Measurements from ENCODE around the gene IGSF11. TPM values are rescaled to one million over a fixed set of nuclear protein-coding genes. Genes with fewer than 3 reads are reported as not detected.

The IGSF11 gene
- total RNA-seq, 1 experiment from 2014 or later = not detected

DNA sequence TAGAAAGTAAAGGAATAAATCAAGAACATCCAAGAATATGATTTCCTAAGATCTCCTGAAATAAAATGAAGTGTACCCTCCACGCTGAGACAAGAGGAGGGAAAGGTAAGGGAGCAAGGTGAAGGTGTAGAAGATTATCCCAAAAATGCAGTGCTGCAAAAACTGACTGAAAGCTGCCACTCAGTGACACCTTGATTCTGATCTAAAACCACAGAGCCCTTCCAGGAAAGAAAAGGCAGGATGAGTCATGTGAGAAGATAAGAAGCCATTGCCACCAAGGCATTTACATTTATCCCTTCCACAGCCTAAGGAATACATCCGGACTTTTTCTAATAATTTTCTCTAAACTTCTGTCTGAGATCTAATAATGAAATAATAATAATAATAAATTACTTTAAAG, 49.9 kb downstream of the IGSF11 start:
- no peaks in the 10 kb centered on the region for H4K20me1 ChIP-seq (ENCODE audit: insufficient read depth)
- H2AFZ ChIP-seq = no peak overlapping the region
- DNase-seq = no peak
- intact Hi-C loops (cut with micrococcal nuclease; ENCODE audit: unreplicated experiment) = no loop called here
- no peak overlapping the region for H3K27ac ChIP-seq
- no peaks in the 10 kb centered on the region for H3K4me1 ChIP-seq (replicated peaks; ENCODE audit: insufficient read depth)
- no peaks in the 10 kb centered on the region for H3K27me3 ChIP-seq (ENCODE audit: insufficient read depth, low read depth)
- TF ChIP-seq EZH2 (IDR thresholded peaks at IDR 0.05; ENCODE audit: low read depth) = no peak
- TF ChIP-seq, protein P1, sequence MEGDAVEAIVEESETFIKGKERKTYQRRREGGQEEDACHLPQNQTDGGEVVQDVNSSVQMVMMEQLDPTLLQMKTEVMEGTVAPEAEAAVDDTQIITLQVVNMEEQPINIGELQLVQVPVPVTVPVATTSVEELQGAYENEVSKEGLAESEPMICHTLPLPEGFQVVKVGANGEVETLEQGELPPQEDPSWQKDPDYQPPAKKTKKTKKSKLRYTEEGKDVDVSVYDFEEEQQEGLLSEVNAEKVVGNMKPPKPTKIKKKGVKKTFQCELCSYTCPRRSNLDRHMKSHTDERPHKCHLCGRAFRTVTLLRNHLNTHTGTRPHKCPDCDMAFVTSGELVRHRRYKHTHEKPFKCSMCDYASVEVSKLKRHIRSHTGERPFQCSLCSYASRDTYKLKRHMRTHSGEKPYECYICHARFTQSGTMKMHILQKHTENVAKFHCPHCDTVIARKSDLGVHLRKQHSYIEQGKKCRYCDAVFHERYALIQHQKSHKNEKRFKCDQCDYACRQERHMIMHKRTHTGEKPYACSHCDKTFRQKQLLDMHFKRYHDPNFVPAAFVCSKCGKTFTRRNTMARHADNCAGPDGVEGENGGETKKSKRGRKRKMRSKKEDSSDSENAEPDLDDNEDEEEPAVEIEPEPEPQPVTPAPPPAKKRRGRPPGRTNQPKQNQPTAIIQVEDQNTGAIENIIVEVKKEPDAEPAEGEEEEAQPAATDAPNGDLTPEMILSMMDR (conservative IDR thresholded peaks at IDR 0.05) = no peak
- ChIA-PET CTCF (no interaction called here), POLR2A (ENCODE audit: unreplicated experiment) (no interaction called here)
- no peaks in the 10 kb centered on the region for H3K36me3 ChIP-seq (ENCODE audit: low read depth)
- no peaks in the 10 kb centered on the region for H3K79me2 ChIP-seq (ENCODE audit: low read depth)
- H3F3A ChIP-seq (ENCODE audit: insufficient read depth, low read depth) = no peaks in the 10 kb centered on the region
- H3K4me3 ChIP-seq = no peak overlapping the region
- no peaks in the 10 kb centered on the region; the same call in 1 of the 2 replicates for H3K9me2 ChIP-seq (ENCODE audit: insufficient read depth)
- H3K9me3 ChIP-seq (ENCODE audit: insufficient read depth, low read depth) = no peaks in the 10 kb centered on the region
- no peak overlapping the region for H3K4me2 ChIP-seq
- BruUV-seq (replicated peaks) = no TSS peak

GRCh38 chr3:118981494-118982134, 53.0 kb downstream of the IGSF11 start:
- no peak for TF ChIP-seq EZH2 (IDR thresholded peaks at IDR 0.05; ENCODE audit: low read depth)
- TF ChIP-seq, protein P1 (conservative IDR thresholded peaks at IDR 0.05) = no peak
- POLR2A ChIA-PET (ENCODE audit: unreplicated experiment) = no interaction called here
- Histone ChIP-seq H4K20me1 (ENCODE audit: insufficient read depth) (no peaks in the 10 kb centered on the region), H3K36me3 (ENCODE audit: low read depth) (no peaks in the 10 kb centered on the region), H3K9me2 (ENCODE audit: insufficient read depth) (no peaks in the 10 kb centered on the region; the same call in 1 of the 2 replicates), H3F3A (ENCODE audit: insufficient read depth, low read depth) (no peaks in the 10 kb centered on the region), H3K9me3 (ENCODE audit: insufficient read depth, low read depth) (no peaks in the 10 kb centered on the region), H3K4me3 (no peak overlapping the region), H3K79me2 (ENCODE audit: low read depth) (no peaks in the 10 kb centered on the region), H3K27ac (no peak overlapping the region), H3K27me3 (ENCODE audit: insufficient read depth, low read depth) (no peaks in the 10 kb centered on the region), H3K4me2 (no peak overlapping the region), H3K4me1 (replicated peaks; ENCODE audit: insufficient read depth) (no peaks in the 10 kb centered on the region), H2AFZ (no peak overlapping the region)
- DNase-seq = no peak
- CTCF ChIA-PET = no interaction called here
- intact Hi-C loops (cut with micrococcal nuclease; ENCODE audit: unreplicated experiment) = no loop called here
- no TSS peak for BruUV-seq (replicated peaks)

- CTCF ChIA-PET = no interaction called here
- BruUV-seq (replicated peaks) = no TSS peak
Observed at GRCh38 chr3:118980832-118981231, 53.8 kb downstream of the IGSF11 start.

More at GRCh38 chr3:118980832-118981231, 53.8 kb downstream of the IGSF11 start:
- Histone ChIP-seq H3K27me3 (ENCODE audit: insufficient read depth, low read depth) (no peaks in the 10 kb centered on the region), H3K36me3 (ENCODE audit: low read depth) (no peaks in the 10 kb centered on the region), H3K4me1 (replicated peaks; ENCODE audit: insufficient read depth) (no peaks in the 10 kb centered on the region), H2AFZ (no peak overlapping the region), H3K9me2 (ENCODE audit: insufficient read depth) (no peaks in the 10 kb centered on the region; the same call in 1 of the 2 replicates), H4K20me1 (ENCODE audit: insufficient read depth) (no peaks in the 10 kb centered on the region), H3K4me3 (no peak overlapping the region), H3K27ac (no peak overlapping the region), H3K9me3 (ENCODE audit: insufficient read depth, low read depth) (no peaks in the 10 kb centered on the region), H3F3A (ENCODE audit: insufficient read depth, low read depth) (no peaks in the 10 kb centered on the region), H3K79me2 (ENCODE audit: low read depth) (no peaks in the 10 kb centered on the region), H3K4me2 (no peak overlapping the region)
- no peak for DNase-seq
- POLR2A ChIA-PET (ENCODE audit: unreplicated experiment) = no interaction called here
- TF ChIP-seq, protein P1 (conservative IDR thresholded peaks at IDR 0.05) = no peak
- no peak for TF ChIP-seq EZH2 (IDR thresholded peaks at IDR 0.05; ENCODE audit: low read depth)
- intact Hi-C loops (cut with micrococcal nuclease; ENCODE audit: unreplicated experiment) = no loop called here

All from PC-9 (cell line).